OCI-LY3 (cell line): ENCODE measurements around the gene LHFPL6.

ENCODE experiments used
- H2AFZ ChIP-seq: fragments of 200-600, 300-600 bp; shearing (Covaris generic); 2 replicates; pipeline ENCODE4 v1.6.0; 2014; ENCODE audit warnings: antibody characterized with exemption, low read depth, low read length
- H3K27ac ChIP-seq: fragments of 200-600, 300-600 bp; sonication (generic); 2 replicates; pipeline ENCODE4 v1.5.1; 2014; ENCODE audit warnings: mild to moderate bottlenecking, low read length, moderate library complexity, mixed read lengths
- H3K27me3 ChIP-seq: fragments of 200-600, 300-600 bp; sonication (generic); 2 replicates; pipeline ENCODE4 v1.6.1; 2014; ENCODE audit warnings: low read depth, low read length, mixed read lengths
- H3K36me3 ChIP-seq: fragments of 200-600, 300-600 bp; sonication (generic); replicated peaks from 2 replicates; pipeline ENCODE3; 2014; ENCODE audit warnings: low read depth, low read length, mixed read lengths
- H3K4me1 ChIP-seq: fragments of 300-600, 200-600 bp; sonication (generic); 2 replicates; pipeline ENCODE4 v1.6.1; 2014; ENCODE audit warnings: low read length, mixed read lengths
- H3K4me2 ChIP-seq: fragments of 200-600, 300-600 bp; sonication (generic); 2 replicates; pipeline ENCODE4 v1.6.1; 2014; ENCODE audit warnings: low read length, mixed read lengths
- H3K4me3 ChIP-seq: fragments of 300-600, 200-600 bp; sonication (generic); 2 replicates; pipeline ENCODE4 v1.5.1; 2014; ENCODE audit warnings: antibody characterized with exemption, mild to moderate bottlenecking, low read length, moderate library complexity
- H3K79me2 ChIP-seq: fragments of 300-600, 200-600 bp; shearing (Covaris generic); 2 replicates; pipeline ENCODE4 v1.6.1; 2014; ENCODE audit warnings: mild to moderate bottlenecking, low read length, mixed read lengths
- H3K9ac ChIP-seq: fragments of 300-600, 200-600 bp; shearing (Covaris generic); 2 replicates; pipeline ENCODE4 v1.6.0; 2014; ENCODE audit warnings: mild to moderate bottlenecking, low read length, moderate library complexity
- H3K9me3 ChIP-seq: fragments of 200-600, 300-600 bp; shearing (Covaris generic); 2 replicates; pipeline ENCODE4 v1.6.1; 2014; ENCODE audit warnings: low read length, mixed read lengths; ENCODE audit not compliant: insufficient read depth
- H4K20me1 ChIP-seq: fragments of 200-600, 300-600 bp; sonication (generic); 2 replicates; pipeline ENCODE4 v1.6.1; 2016; ENCODE audit warnings: low read length, mixed read lengths; ENCODE audit not compliant: insufficient read depth
- CTCF ChIP-seq: fragments of 200-600, 300-600 bp; sonication (generic); IDR thresholded peaks from 2 replicates; pipeline ENCODE4 v1.5.1; 2014; ENCODE audit warnings: antibody characterized with exemption, low read length, low read depth
- EZH2phosphoT487 ChIP-seq: fragments of 200-600 bp; shearing (Covaris generic); IDR thresholded peaks from 2 replicates; pipeline ENCODE4 v1.6.1; 2018; ENCODE audit warnings: antibody characterized with exemption, mixed run types, low read depth

The LHFPL6 gene

GRCh38 chr13:39506559-39507390 is 96.2 kb downstream of the LHFPL6 start:
- no peak for TF ChIP-seq EZH2phosphoT487
- no peak for TF ChIP-seq CTCF
- no peaks in the 10 kb centered on the region for H3K27me3 ChIP-seq
- no peak overlapping the region for H3K9ac ChIP-seq
- H3K4me2 ChIP-seq: no peak overlapping the region
- 0 out of 2 replicates have a peak, but pooled peaks cover 5% of the 10 kb centered on the region for H3K79me2 ChIP-seq
- H3K27ac ChIP-seq: no peak overlapping the region
- H3K4me3 ChIP-seq: no peak overlapping the region
- peaks cover 4% of the 10 kb centered on the region for H3K36me3 ChIP-seq
- H3K9me3 ChIP-seq: no peaks in the 10 kb centered on the region
- peaks cover 3% of the 10 kb centered on the region; the same call in 1 of the 2 replicates for H4K20me1 ChIP-seq
- peaks cover 16% of the 10 kb centered on the region for H3K4me1 ChIP-seq
- H2AFZ ChIP-seq: no peak overlapping the region

- H3K36me3 ChIP-seq: peaks cover 4% of the 10 kb centered on the region
- no peak overlapping the region for H3K27ac ChIP-seq
- no peak overlapping the region for H3K4me2 ChIP-seq
- H3K9ac ChIP-seq: no peak overlapping the region
- no peaks in the 10 kb centered on the region for H3K9me3 ChIP-seq
- peaks cover 7% of the 10 kb centered on the region for H3K4me1 ChIP-seq
- 0 out of 2 replicates have a peak, but pooled peaks cover 5% of the 10 kb centered on the region for H3K79me2 ChIP-seq
- peaks cover 3% of the 10 kb centered on the region; the same call in 1 of the 2 replicates for H4K20me1 ChIP-seq
- H3K27me3 ChIP-seq: no peaks in the 10 kb centered on the region
- TF ChIP-seq CTCF (no peak), EZH2phosphoT487 (no peak)
- no peak overlapping the region for H2AFZ ChIP-seq
- no peak overlapping the region for H3K4me3 ChIP-seq
These were observed 97.8 kb downstream of the LHFPL6 start for GRCh38 chr13:39505151-39505550.

- H3K9me3 ChIP-seq: no peaks in the 10 kb centered on the region
- H3K9ac ChIP-seq: no peak overlapping the region
- TF ChIP-seq EZH2phosphoT487 (no peak), CTCF (no peak)
- no peak overlapping the region for H3K4me3 ChIP-seq
- H3K4me1 ChIP-seq: no peaks in the 10 kb centered on the region
- no peak overlapping the region for H3K27ac ChIP-seq
- H3K4me2 ChIP-seq: no peak overlapping the region
- no peaks in the 10 kb centered on the region for H3K36me3 ChIP-seq
- H4K20me1 ChIP-seq: peaks cover 3% of the 10 kb centered on the region; the same call in 1 of the 2 replicates
- H3K27me3 ChIP-seq: no peaks in the 10 kb centered on the region
- H2AFZ ChIP-seq: no peak overlapping the region
- H3K79me2 ChIP-seq: 0 out of 2 replicates have a peak, but pooled peaks cover 5% of the 10 kb centered on the region
These were observed 99.9 kb downstream of the LHFPL6 start for GRCh38 chr13:39503048-39503447.

- TF ChIP-seq CTCF (no peak), EZH2phosphoT487 (no peak)
- H3K4me3 ChIP-seq: no peak overlapping the region
- peaks cover 4% of the 10 kb centered on the region; the same call in 1 of the 2 replicates for H4K20me1 ChIP-seq
- H2AFZ ChIP-seq: no peak overlapping the region
- no peak overlapping the region for H3K4me2 ChIP-seq
- no peaks in the 10 kb centered on the region for H3K9me3 ChIP-seq
- H3K9ac ChIP-seq: no peak overlapping the region
- H3K27ac ChIP-seq: no peak overlapping the region
- H3K79me2 ChIP-seq: 0 out of 2 replicates have a peak, but pooled peaks cover 5% of the 10 kb centered on the region
- H3K36me3 ChIP-seq: no peaks in the 10 kb centered on the region
- no peaks in the 10 kb centered on the region for H3K4me1 ChIP-seq
- no peaks in the 10 kb centered on the region for H3K27me3 ChIP-seq
These were observed 101.2 kb downstream of the LHFPL6 start for GRCh38 chr13:39501702-39502324.
